H54 (cell line): ENCODE results near the gene ATF6B.

ENCODE experiments used
- DNase-seq: peaks from one replicate; pipeline ENCODE4 v3.0.0; 2011; ENCODE audit warnings: low spot score, mixed read lengths; ENCODE audit not compliant: insufficient read length
- FAIRE-seq: peaks from 3 replicates; lab custom pipeline; 2011; peaks lifted over from hg19 to GRCh38; lab: Jason Lieb, UNC
- POLR2A ChIP-seq: IDR thresholded peaks from 2 replicates; pipeline ENCODE4 v1.6.1; 2011; ENCODE audit warnings: low read depth, mild to moderate bottlenecking, low read length

ATF6B gene

DNA sequence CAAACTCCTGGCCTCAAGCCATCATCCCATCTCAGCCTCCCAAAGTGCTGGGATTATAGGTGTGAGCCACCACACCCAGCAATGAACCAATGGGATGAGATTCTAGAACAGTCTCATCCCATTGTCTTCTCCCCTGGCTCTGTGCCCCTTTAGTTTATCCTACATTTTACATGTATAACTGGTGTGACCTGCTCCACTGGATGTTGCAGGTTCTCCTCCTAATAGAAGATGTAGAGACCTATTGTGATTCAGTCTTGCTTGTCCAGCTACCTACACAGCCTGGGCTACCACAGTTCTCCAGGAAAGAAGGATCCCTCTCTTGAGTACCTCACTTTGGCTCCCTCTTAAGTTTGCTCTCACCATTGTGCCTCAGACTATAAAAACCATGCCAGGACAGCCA lies 4.1 kb upstream of the ATF6B start:
- TF ChIP-seq POLR2A, result no peak
- DNase-seq (no peak), FAIRE-seq (no peak)

DNA sequence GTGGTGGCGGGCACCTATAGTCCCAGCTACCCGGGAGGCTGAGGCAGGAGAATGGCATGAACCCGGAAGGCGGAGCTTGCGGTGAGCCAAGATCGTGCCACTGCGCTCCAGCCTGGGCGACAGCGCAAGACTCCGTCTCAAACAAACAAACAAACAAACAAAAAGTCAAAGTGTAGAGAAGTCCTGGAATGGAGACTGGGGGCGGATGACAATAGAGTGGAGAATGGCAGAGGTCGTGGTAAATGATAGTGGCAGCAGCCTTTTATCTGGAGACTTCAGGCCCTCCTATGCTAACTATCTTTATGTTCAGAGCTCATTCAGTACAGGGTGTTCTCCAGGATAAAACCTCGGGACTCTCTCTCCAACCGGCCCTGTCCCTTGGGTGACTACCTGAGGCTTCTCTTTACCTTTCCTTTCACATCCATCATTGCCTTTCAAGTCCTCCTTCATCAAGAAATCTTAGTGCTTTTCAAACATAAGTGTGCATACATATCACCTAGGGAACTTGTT lies 3.4 kb upstream of the ATF6B start:
- TF ChIP-seq POLR2A, result no peak
- FAIRE-seq, result no peak
- no peak for DNase-seq

DNA sequence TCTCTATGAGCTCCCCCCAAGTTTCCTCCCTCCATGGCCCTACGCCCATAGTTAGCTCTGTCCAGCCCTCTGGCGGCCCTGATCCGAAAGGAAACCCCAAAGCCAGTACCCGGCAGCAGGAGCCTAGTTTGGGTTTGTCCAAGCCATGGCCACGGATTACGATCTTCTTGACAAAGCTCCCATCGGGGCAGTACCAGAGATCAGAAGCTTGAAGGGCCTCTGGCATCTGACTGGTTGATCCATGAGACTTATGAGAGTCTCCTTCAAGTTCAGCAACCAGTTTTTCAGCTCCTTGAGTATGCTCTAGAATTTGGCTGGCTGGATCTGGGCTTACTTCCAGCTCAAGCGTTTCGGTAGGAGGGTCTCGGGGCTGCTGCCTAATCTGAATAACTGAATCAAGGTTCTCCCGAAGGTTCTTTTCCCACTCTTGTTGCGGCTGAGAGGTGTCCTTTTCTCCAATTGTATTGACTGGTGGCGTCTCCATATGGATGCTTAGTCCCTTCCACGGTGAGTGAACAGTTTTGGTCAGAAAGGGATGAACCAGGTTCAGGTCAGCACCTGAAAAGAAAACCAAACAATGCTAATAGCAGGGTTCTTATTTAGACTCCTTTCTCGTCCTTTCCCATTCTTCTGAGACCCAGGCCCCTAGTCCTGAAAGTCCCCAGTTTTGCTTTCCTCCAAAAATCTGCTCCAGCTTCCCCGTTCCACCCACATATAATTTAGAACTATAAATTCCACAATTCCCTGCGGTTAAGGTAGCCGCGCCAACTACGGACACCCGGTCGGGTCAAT lies 1.4 kb upstream of the ATF6B start:
- no peak for DNase-seq
- FAIRE-seq, result no peak
- no peak for TF ChIP-seq POLR2A

DNA sequence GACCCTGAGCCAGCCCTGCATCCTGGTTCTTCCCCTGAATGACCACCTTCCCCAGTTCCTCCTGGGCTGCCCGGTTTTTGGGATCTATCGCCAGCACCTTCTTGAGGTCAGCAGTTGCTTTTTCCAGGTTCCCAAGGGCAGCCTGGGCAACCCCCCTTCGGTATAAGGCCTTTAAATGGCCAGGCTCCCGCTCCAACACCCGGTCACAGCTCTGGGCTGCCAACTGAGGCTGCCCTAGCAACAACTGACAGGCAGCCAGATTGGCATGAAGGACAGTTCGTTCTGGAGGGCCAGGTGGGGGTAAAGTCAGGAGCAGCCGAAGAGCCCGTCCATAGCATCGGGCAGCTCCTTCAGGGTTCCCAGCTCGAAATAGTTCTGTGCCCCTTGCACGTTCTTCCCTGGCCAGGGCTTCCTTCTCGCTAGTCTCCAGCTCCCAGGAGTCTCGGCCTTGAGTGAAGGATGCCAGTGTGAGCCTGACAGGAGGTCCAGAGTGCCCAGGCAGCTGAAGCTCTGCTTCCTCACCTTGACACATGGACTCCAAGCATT lies 778 bp upstream of the ATF6B start:
- TF ChIP-seq POLR2A, result no peak
- FAIRE-seq (no peak), DNase-seq (no peak)

DNA sequence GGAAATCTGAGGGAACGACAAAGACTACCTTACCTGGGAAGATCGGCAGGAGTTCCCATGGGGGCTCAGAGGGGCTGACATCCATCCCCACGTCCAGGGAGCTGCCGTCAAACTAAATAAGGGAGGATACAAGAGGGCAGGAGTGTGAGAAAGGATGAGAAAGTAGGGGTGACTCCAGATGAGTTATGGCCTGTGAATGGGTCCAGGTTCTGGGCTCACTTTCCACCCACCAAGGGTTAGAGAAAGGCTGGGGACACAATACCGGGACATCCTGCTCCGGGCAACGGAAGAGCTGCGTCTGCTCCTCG lies 683 bp downstream of the ATF6B start:
- DNase-seq (no peak), FAIRE-seq (no peak)
- no peak for TF ChIP-seq POLR2A

DNA sequence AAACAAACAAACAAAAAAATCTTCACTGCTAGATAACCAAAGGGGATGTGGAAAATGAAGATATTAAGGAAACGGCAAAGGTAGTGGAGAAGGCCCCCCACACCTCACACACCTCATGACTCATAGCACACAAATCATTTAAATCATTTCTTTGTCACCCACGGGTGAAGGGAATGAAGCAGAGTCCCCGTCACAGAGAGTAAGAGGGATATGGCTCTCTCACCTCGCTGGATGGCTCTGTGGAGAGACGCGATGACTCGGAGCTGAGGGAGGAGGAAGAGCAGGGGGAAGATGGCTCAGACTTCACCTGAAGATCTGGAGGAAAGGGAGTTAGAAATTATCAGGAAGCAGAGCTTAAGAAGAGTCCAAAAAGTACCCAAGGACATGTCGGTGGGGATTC lies 1.2 kb downstream of the ATF6B start:
- no peak for FAIRE-seq
- no peak for TF ChIP-seq POLR2A
- no peak for DNase-seq

DNA sequence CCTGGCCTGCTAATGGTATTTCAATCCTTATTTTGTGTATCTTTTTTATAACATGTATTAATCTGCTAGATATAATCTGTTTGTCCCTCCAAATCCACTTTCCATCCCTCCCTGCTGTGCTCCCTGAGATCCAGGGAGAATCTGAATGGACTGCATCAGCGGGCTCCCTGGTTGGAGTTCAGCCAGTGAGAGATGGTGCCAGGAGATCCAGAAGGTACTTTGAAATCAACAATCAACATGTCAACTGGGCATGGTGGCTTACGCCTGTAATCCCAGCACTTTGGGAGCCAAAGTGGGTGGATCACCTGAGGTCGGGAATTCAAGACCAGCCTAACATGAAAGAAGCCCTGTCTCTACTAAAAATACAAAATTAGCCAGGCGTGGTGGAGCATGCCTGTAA lies 4.4 kb downstream of the ATF6B start:
- no peak for TF ChIP-seq POLR2A
- FAIRE-seq (no peak), DNase-seq (no peak)

DNA sequence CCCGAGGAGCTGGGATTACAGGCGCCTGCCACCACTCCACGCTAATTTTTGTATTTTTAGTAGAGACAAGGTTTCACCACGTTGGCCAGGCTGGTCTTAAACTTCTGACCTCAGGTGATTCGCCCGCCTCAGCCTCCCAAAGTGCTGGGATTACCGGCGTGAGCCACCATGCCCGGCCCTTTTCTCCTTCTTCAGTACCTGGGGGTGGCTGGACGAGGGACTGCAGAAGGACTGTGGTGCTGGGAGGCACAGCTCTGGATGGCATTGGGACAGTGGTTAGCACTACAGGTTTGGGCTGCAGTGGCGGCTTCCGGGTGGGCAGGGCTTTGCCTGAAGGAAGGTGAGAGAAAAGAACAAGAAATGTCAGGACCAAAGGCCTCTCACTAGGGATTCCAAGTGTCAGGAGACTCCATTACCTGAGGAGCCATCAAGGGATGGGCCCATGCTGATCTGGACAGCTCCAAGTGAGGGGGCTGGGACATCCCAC lies 7.4 kb downstream of the ATF6B start:
- no peak for FAIRE-seq
- no peak for TF ChIP-seq POLR2A
- DNase-seq, result no peak

DNA sequence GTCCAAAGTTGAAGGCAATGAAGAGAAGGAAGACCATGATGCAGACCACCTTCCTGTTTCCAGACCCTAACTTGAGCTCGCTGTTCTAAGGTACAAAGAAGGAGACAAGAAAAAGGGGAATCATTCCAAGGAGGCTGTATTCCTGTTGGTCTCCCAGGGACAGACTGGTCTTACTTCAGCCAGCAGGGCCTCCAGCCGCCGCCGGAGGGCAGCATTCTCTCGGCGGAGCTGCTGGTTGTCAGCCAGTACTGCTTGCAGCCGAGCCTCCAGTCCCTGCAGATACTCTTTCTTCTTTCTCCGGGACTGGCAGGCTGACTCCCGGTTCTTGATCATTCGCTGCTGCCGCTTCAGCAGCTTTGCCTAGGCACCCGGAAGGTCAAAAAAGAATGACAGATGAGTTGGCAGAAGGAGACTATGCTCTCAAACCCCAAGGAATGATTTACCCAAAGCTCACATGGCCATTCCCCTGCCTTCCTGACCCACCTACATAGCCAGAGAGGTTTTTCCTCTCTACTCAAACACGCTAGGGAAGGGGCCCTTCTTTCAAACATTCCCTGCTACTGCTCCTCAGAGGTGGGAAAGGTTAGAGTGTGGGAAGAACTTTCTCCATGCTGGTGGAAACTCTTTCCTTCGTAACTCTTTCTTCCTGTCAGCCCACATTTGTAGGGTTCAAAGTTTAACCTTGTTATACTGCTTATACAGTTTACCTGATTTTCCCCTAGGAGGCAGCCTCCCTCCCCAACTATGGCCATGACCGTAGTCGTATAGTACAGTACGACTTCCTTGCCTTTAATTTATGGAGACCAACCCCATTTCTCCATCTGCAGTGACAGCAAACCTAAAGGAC lies 9.0 kb downstream of the ATF6B start:
- TF ChIP-seq POLR2A, result no peak
- DNase-seq (peak; percentile 71), FAIRE-seq (peak; percentile 65)

DNA sequence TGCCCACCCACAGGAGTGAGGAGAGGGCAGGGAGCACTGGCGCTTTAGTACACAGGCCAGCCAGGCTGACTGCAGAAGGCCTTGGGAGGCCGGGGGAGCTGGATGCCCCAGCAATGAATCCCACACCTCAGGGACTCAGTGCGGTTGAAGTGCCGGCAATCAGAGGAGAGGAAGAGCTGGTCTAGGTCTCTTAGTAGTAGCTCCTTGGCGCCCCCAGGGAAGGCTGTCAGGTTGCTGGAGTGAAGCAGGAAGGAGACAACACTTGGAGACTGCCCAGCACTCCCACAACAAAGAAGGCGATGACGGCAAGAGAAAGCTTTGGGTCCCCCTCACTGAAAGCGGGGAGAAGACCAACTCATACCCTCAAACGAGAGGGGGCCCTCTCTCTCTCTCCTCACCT lies 10.6 kb downstream of the ATF6B start:
- FAIRE-seq (no peak), DNase-seq (no peak)
- no peak for TF ChIP-seq POLR2A

DNA sequence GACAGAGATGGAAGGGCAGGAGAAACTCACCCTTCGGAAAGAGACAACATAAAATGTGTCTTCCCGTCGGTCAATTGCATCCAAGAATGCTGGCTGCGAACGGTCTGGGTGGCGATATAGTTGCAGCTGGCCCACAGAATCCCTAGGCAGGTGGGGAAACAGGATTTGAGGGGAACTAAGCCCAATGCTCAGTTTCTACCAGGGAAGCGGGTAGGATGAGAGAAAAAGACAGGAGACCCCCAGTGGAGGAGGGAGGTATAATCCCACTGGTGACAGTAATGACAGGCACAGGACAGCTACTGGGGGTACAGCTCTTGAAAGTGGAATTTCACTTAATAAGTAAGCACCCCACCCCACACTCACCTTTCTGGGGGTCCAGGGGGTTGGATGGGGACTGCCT lies 11.4 kb downstream of the ATF6B start:
- FAIRE-seq (no peak), DNase-seq (no peak)
- TF ChIP-seq POLR2A, result no peak

DNA sequence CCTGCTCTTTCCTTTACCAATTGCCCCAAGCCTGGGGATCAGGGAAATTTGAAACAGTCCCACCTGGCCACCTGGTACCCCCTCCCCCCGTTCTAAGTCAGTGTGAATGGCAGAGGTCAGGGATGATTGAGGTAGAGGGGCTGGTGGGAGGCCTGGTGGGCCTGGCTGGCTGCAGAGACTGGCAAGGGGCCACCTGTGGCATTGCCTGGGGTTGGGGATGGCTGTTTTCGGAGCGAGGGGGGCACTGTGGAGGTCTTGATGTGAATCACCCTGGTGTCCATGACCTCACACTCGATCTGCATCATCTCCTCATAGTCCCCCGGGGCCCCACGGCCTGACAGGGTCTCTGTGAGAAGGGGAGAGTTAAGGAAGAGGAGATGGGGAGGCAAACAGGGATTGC lies 12.4 kb downstream of the ATF6B start:
- TF ChIP-seq POLR2A, result no peak
- FAIRE-seq, result no peak
- no peak for DNase-seq

DNA sequence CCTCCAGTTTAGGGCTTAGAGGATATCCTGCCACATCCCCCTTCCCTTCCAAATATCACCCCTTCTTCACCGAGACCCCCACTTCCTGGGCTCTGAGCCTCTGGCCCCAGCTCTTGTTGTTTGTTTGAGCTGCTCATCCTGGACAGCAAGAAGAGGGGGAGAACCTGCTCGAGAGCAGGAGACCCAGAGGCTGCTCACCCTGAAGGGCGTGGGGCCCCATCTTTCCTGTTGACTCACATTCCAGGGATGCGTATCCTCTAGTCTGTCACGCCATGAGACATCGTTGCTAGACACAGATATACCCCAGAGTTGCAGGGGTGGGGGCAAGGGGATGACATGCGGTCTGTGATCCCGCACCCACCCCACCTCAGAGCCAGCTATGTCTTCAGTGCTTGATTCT lies 13.2 kb downstream of the ATF6B start:
- no peak for FAIRE-seq
- DNase-seq, result peak; percentile 51
- no peak for TF ChIP-seq POLR2A
